ENCODE data around the gene MAGEH1.
"Not testable (repeated sequence)": the region's sequence is repeated elsewhere in the genome, so short reads cannot be mapped to it uniquely, and the experiment has no call there.

Gene MAGEH1

GRCh38 chrX:55451990-55452832, at the start of gene MAGEH1:
MAGEH1 (plus strand) TSS chrX:55452127; CDS start chrX:55452375, 248 bp downstream.
- peak; percentile 34 to 77 (median 60) for DNase-seq

- not testable (repeated sequence) for DNase-seq
Observed at GRCh38 chrX:55427079-55427478, 24.8 kb upstream of the MAGEH1 start.

GRCh38 chrX:55443468-55443867, 8.5 kb upstream of the MAGEH1 start:
- not testable (repeated sequence) for DNase-seq

- DNase-seq = no peak
Observed at GRCh38 chrX:55450259-55450658, 1.7 kb upstream of the MAGEH1 start.

GRCh38 chrX:55451141-55451540, 786 bp upstream of the MAGEH1 start:
- DNase-seq = peak in 1 of 3 experiments; percentile 16

- DNase-seq = no peak
Observed at GRCh38 chrX:55451626-55451989, 319 bp upstream of the MAGEH1 start.

GRCh38 chrX:55452833-55453124, 852 bp downstream of the MAGEH1 start:
- peak in 1 of 3 experiments; percentile 46 for DNase-seq

GRCh38 chrX:55455708-55456107, 3.8 kb downstream of the MAGEH1 start:
- DNase-seq = not testable (repeated sequence)

- not testable (repeated sequence) for DNase-seq
Observed at GRCh38 chrX:55459426-55459825, 7.5 kb downstream of the MAGEH1 start.

GRCh38 chrX:55459926-55460325, 8.0 kb downstream of the MAGEH1 start:
- not testable (repeated sequence) for DNase-seq

- not testable (repeated sequence) for DNase-seq
Observed at GRCh38 chrX:55464050-55464449, 12.1 kb downstream of the MAGEH1 start.

GRCh38 chrX:55465108-55465507, 13.2 kb downstream of the MAGEH1 start:
- DNase-seq = not testable (repeated sequence)

GRCh38 chrX:55465791-55466190, 13.9 kb downstream of the MAGEH1 start:
- DNase-seq = not testable (repeated sequence)

GRCh38 chrX:55479956-55480355, 28.0 kb downstream of the MAGEH1 start:
- DNase-seq = not testable (repeated sequence)

GRCh38 chrX:55480390-55481062, 28.6 kb downstream of the MAGEH1 start:
- DNase-seq = no peak

- no peak for DNase-seq
Observed at GRCh38 chrX:55484948-55485347, 33.0 kb downstream of the MAGEH1 start.

GRCh38 chrX:55486736-55487135, 34.8 kb downstream of the MAGEH1 start:
- DNase-seq = no peak

GRCh38 chrX:55487143-55487542, 35.2 kb downstream of the MAGEH1 start:
- no peak for DNase-seq

- DNase-seq = no peak
Observed at GRCh38 chrX:55488006-55488592, 36.2 kb downstream of the MAGEH1 start.

- DNase-seq = peak in 2 of 3 experiments; percentile 68 to 69
Observed at GRCh38 chrX:55488593-55489313, 36.8 kb downstream of the MAGEH1 start.

- peak in 2 of 3 experiments; percentile 39 to 69 for DNase-seq
Observed at GRCh38 chrX:55489314-55490009, 37.5 kb downstream of the MAGEH1 start, which contains the start of gene USP51. USP51 (minus strand) TSS chrX:55489848; CDS start chrX:55488939, 909 bp downstream.

- no peak for DNase-seq
Observed at GRCh38 chrX:55490121-55490520, 38.2 kb downstream of the MAGEH1 start.
